ENCODE results near the gene DDIAS.

DNA sequence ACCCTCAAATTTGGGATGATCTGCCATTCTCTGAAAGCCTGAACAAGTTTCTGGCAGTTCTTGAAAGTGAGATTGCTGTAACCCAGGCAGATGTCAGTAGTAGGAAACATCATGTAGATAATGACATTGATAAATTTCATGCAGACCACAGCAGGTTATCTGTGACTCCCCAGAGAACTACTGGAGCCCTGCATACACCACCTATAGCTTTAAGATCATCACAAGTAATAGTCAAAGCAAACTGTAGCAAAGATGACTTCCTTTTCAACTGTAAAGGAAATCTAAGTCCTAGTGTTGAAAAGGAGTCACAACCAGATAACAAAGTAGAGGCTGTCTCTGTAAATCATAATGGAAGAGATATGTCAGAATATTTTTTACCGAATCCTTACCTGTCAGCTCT lies 31.0 kb downstream of the DDIAS start:
- TF ChIP-seq EP300 (IDR thresholded peaks at IDR 0.05), result no peak
- TF ChIP-seq, protein P1, sequence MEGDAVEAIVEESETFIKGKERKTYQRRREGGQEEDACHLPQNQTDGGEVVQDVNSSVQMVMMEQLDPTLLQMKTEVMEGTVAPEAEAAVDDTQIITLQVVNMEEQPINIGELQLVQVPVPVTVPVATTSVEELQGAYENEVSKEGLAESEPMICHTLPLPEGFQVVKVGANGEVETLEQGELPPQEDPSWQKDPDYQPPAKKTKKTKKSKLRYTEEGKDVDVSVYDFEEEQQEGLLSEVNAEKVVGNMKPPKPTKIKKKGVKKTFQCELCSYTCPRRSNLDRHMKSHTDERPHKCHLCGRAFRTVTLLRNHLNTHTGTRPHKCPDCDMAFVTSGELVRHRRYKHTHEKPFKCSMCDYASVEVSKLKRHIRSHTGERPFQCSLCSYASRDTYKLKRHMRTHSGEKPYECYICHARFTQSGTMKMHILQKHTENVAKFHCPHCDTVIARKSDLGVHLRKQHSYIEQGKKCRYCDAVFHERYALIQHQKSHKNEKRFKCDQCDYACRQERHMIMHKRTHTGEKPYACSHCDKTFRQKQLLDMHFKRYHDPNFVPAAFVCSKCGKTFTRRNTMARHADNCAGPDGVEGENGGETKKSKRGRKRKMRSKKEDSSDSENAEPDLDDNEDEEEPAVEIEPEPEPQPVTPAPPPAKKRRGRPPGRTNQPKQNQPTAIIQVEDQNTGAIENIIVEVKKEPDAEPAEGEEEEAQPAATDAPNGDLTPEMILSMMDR (IDR thresholded peaks at IDR 0.05), result no peak
- TF ChIP-seq POLR2A (IDR thresholded peaks at IDR 0.05), result no peak
